ENCODE data around the gene SPDL1. TPM values are rescaled to one million over a fixed set of nuclear protein-coding genes. Genes with fewer than 3 reads are reported as not detected.

Gene SPDL1
- total RNA-seq, 6 experiments from 2014 or later = 68.8 to 121 (median 74.4) TPM

DNA sequence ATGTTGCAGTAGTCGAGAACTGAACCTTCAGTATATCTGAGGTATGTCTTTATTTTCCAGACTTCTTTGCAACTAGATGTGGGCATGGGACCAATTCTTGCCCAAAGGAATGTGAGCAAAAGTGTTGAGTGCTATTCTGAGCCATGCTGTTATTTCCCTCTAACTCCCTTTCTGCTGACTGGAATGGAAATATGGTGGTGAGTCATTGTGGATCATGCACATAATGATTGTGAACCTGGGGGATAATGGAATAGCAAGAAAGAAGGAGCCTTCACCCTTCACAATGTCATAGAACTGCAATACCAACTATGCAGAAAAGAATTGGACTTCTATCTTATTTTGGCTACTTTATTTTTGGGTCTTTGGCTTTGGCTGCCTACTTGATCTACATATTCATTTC is 43.2 kb downstream of the SPDL1 start:
- peak overlapping the region; percentile 67 for H3K27ac Mint-ChIP-seq

DNA sequence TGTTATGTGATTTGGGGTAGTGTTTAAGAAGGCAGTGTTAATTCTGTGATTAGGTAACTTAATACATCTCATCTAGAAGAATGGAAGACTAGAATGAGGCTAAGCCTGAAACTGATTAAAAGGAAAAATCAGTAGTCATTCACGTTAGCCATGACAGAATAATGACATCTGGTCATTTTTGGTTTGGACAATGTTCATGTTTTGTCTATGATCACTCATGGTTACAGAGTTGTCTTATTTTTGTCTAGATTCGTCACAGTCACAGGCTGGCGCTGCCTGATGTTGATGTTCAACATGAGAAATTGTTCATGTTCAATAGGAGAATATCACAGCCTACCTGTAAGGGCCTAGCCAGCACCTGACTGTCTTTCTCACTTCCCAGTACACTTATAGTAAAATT is 44.0 kb downstream of the SPDL1 start:
- Mint-ChIP-seq H3K27me3 (ENCODE audit: insufficient read depth) (no peaks in the 10 kb centered on the region; the same call in 1 of the 2 replicates), H3K4me3 (no peak overlapping the region), H3K9me3 (peaks cover 12% of the 10 kb centered on the region), H3K27ac (peak overlapping the region; percentile 67), H3K4me1 (ENCODE audit: low read depth) (peaks cover 76% of the 10 kb centered on the region), H3K36me3 (ENCODE audit: low read depth) (peaks cover 31% of the 10 kb centered on the region)
- no peak for TF ChIP-seq CTCF (IDR thresholded peaks at IDR 0.05)
- DNase-seq = no peak

More for the DNA sequence above, 43.2 kb downstream of the SPDL1 start:
- no peak for TF ChIP-seq CTCF (IDR thresholded peaks at IDR 0.05)
- H3K27me3 Mint-ChIP-seq (ENCODE audit: insufficient read depth) = no peaks in the 10 kb centered on the region; the same call in 1 of the 2 replicates
- peak; percentile 92 for DNase-seq
- no peak overlapping the region for H3K4me3 Mint-ChIP-seq
- peaks cover 12% of the 10 kb centered on the region for H3K9me3 Mint-ChIP-seq
- peaks cover 31% of the 10 kb centered on the region for H3K36me3 Mint-ChIP-seq (ENCODE audit: low read depth)
- H3K4me1 Mint-ChIP-seq (ENCODE audit: low read depth) = peaks cover 68% of the 10 kb centered on the region

DNA sequence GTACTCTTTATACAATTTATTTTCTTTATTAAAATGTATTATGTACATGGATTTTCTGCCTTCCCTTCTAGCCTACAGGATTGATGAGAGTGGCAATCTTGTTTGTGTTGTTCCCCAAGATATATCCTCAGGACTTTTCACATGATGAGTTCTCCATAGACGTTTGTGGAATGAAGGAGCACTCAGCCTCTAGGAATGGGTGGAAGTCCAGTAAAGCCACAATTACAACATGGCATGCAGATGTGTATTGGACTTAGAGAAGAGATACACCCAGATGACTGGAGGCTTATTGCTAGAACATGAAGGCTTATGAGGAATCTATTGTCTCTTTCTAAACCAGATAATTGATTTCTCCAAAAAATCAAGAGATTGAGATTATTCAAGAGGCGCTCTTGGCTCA is 45.3 kb downstream of the SPDL1 start:
- Mint-ChIP-seq H3K9me3 (peaks cover 6% of the 10 kb centered on the region), H3K4me3 (peak overlapping the region; percentile 13; the same call in 1 of the 2 replicates), H3K27ac (peak overlapping the region; percentile 81), H3K36me3 (ENCODE audit: low read depth) (peaks cover 24% of the 10 kb centered on the region), H3K4me1 (ENCODE audit: low read depth) (peaks cover 89% of the 10 kb centered on the region), H3K27me3 (ENCODE audit: insufficient read depth) (no peaks in the 10 kb centered on the region; the same call in 1 of the 2 replicates)
- TF ChIP-seq CTCF (IDR thresholded peaks at IDR 0.05) = no peak
- peak; percentile 89 for DNase-seq

DNA sequence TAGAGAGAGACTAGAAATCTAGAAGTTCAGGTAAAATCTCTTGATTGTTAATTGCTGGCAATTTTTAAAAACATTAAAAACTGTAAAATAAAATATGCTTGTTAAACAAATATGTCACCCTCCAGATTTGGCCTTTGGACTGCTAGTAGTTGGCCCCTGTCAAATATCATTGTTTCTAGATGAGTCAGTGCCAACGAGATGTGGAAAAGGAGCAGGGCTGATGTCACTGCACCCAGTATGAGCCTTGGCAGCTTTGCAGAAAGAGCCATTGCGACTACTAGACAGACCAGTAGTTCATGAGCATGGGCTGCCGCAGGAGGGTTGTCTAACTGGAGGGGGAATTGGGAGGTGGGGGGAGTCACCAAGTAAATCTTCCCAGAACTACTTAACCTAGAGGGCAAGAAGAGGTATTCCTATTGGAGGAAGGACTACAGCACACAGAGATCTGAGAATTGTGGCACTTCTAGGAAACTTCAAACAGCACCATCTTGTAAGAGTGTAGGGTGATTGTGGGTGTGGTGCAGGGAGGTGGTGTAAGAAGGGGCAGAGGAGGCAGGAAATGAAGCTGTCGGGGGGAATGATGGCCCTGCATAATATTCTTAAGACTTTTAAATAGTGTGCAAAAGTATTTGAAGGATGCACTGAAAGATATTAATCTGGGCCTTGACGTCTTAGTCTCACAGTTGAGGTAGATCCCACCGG is 46.4 kb downstream of the SPDL1 start:
- Mint-ChIP-seq H3K27me3 (ENCODE audit: insufficient read depth) (no peaks in the 10 kb centered on the region; the same call in 1 of the 2 replicates), H3K9me3 (peaks cover 13% of the 10 kb centered on the region), H3K27ac (peak overlapping the region; percentile 81), H3K4me3 (peak overlapping the region; percentile 50), H3K36me3 (ENCODE audit: low read depth) (peaks cover 29% of the 10 kb centered on the region), H3K4me1 (ENCODE audit: low read depth) (peaks cover 87% of the 10 kb centered on the region)
- peak; percentile 88 for DNase-seq
- no peak for TF ChIP-seq CTCF (IDR thresholded peaks at IDR 0.05)

DNA sequence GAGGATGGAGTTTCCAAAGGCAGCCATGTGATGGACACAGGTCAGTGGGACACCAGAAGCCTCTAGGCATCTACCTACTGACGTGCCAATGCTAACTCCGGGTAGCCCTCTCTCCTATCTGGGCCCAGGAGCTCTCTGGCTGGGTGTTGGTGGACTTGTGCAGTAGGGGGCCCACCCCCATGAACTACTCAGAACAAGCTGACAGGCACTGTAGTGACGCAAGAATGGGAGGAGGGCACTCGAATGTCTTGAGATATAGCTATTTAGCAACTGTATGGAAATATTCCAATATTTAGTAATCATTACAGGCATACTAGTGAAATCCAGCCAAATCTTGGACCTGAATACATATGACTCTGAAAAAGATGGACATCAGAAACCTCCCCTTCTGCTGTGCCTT is 47.8 kb downstream of the SPDL1 start:
- peaks cover 17% of the 10 kb centered on the region for H3K9me3 Mint-ChIP-seq
- no peak for TF ChIP-seq CTCF (IDR thresholded peaks at IDR 0.05)
- H3K4me3 Mint-ChIP-seq = no peak overlapping the region
- no peak for DNase-seq
- peak overlapping the region; percentile 51; the same call in 1 of the 2 replicates for H3K27ac Mint-ChIP-seq
- no peaks in the 10 kb centered on the region; the same call in 1 of the 2 replicates for H3K27me3 Mint-ChIP-seq (ENCODE audit: insufficient read depth)
- peaks cover 81% of the 10 kb centered on the region for H3K4me1 Mint-ChIP-seq (ENCODE audit: low read depth)
- peaks cover 23% of the 10 kb centered on the region for H3K36me3 Mint-ChIP-seq (ENCODE audit: low read depth)

Measured in HFFc6 (cell line).